Measurements from ENCODE around the gene NCAPG2. TPM values are rescaled to one million over a fixed set of nuclear protein-coding genes. Genes with fewer than 3 reads are reported as not detected.

NCAPG2 gene
- total RNA-seq, 4 donors from 2014 or later = 4.6 to 6.4 (median 5.6) TPM

DNA sequence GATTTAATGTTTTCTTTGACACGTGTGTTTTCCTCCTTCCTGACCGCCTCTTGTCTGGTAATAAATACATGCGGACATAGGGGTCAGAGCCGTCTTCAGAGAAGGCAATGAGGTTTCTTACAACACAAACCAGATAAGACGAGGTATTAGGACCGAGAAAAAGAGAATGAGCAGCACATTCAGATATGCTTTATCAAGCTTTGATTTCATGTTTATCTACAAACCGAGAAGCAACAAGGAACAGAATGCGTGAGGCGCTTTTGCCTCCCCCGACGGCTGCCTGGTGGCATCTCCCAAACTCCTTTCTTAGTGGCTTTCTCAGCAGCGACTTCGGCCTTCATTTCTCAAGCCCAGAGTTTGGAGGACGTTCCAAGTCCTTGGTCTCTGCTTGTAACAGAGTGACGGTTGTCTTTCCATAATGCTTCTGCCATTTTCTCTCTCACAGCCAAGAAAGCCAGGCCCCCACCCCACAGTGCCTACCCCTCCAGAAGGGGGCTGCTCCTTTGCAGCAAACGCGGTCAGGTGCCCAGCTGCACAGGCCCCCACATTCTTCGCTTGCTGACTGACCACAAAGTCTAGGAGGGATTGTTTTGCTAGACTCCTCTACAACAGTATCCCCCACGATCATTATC lies 32.6 kb upstream of the NCAPG2 start:
- ATAC-seq = no peak
- Histone ChIP-seq H3K9me3 (no peaks in the 10 kb centered on the region), H3K4me1 (peaks cover 0 to 37% (median 4%) of the 10 kb centered on the region in 3 donors), H3K27me3 (no peaks in the 10 kb centered on the region), H3K36me3 (peaks cover 0 to 100% of the 10 kb centered on the region in 2 donors), H3K4me3 (no peak overlapping the region), H3K27ac (peak overlapping the region in 1 of 4 donors; percentile 11)
- WGBS, 2 donors (ENCODE audit: low coverage in 1 of 2) = 80 to 88% methylated on average over 13 to 19 of the region's 19 CpGs
- TF ChIP-seq POLR2A (IDR thresholded peaks at IDR 0.05) (no peak), POLR2AphosphoS5 (IDR thresholded peaks at IDR 0.05) (no peak)
- TF ChIP-seq, protein P1, sequence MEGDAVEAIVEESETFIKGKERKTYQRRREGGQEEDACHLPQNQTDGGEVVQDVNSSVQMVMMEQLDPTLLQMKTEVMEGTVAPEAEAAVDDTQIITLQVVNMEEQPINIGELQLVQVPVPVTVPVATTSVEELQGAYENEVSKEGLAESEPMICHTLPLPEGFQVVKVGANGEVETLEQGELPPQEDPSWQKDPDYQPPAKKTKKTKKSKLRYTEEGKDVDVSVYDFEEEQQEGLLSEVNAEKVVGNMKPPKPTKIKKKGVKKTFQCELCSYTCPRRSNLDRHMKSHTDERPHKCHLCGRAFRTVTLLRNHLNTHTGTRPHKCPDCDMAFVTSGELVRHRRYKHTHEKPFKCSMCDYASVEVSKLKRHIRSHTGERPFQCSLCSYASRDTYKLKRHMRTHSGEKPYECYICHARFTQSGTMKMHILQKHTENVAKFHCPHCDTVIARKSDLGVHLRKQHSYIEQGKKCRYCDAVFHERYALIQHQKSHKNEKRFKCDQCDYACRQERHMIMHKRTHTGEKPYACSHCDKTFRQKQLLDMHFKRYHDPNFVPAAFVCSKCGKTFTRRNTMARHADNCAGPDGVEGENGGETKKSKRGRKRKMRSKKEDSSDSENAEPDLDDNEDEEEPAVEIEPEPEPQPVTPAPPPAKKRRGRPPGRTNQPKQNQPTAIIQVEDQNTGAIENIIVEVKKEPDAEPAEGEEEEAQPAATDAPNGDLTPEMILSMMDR (IDR thresholded peaks at IDR 0.05) = no peak

DNA sequence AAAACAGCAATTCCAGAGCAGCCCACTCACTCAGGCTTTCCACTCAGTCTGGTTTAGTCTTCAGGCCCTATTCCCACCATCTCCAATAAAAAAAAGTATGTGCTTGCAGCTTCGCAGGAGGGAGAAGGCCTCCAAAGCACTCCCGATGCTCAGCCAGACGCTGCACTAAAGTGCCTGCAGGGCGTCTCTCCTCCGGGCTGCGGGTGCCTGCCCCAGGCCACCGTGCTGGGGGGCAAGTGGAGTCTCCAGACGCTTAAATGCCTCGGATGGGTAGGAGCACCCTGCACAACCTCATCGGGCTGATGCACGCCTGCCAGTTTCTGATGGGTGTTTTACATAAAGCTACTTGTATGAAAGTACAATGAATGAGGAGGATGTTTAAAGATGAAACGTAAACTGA lies 31.3 kb upstream of the NCAPG2 start:
- TF ChIP-seq, protein P1 (IDR thresholded peaks at IDR 0.05) = no peak
- no peak for TF ChIP-seq POLR2AphosphoS5 (IDR thresholded peaks at IDR 0.05)
- no peak for TF ChIP-seq POLR2A (IDR thresholded peaks at IDR 0.05)
- no peak for TF ChIP-seq EP300 (IDR thresholded peaks at IDR 0.05)
- H3K9me3 ChIP-seq = no peaks in the 10 kb centered on the region
- no peak for ATAC-seq
- H3K27me3 ChIP-seq = no peaks in the 10 kb centered on the region
- H3K27ac ChIP-seq = peak overlapping the region in 1 of 4 donors; percentile 15
- H3K36me3 ChIP-seq = peaks cover 0 to 100% of the 10 kb centered on the region in 2 donors
- 57 to 79% methylated on average over 2 to 3 of the region's 12 CpGs for WGBS, 2 donors (ENCODE audit: low coverage in 1 of 2)
- peaks cover 0 to 28% (median 0%) of the 10 kb centered on the region in 3 donors for H3K4me1 ChIP-seq
- H3K4me3 ChIP-seq = no peak overlapping the region

DNA sequence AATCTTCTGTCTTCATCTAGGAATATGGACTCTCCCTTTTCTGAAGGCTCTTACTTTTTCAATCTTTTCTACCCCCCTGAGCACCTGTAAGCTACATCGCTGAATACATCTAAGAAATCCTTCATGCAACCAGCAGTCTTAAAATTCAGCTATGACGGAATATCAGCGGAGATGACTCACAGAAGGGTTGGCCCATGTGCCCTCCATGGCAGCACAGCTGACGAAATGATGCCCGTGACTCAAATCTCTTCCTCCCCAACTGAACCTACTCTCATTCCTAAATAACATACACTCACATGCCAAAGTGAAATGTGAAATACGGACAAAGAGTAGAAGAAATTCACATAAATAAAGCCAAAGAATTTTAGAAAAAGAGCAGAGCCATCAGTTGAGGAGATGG lies 30.3 kb upstream of the NCAPG2 start:
- Histone ChIP-seq H3K36me3 (peaks cover 0 to 99% of the 10 kb centered on the region in 2 donors), H3K4me1 (peaks cover 0 to 19% (median 0%) of the 10 kb centered on the region in 3 donors), H3K27me3 (no peaks in the 10 kb centered on the region), H3K9me3 (no peaks in the 10 kb centered on the region), H3K4me3 (no peak overlapping the region), H3K27ac (peak overlapping the region in 1 of 4 donors; percentile 29)
- peak; percentile 46 for TF ChIP-seq POLR2AphosphoS5 (IDR thresholded peaks at IDR 0.05)
- TF ChIP-seq, protein P1 (IDR thresholded peaks at IDR 0.05) = no peak
- TF ChIP-seq EP300 (IDR thresholded peaks at IDR 0.05) = no peak
- TF ChIP-seq POLR2A (IDR thresholded peaks at IDR 0.05) = no peak
- no peak for ATAC-seq
- 85 to 93% methylated on average over 4 to 6 of the region's 6 CpGs for WGBS, 2 donors (ENCODE audit: low coverage in 1 of 2)

DNA sequence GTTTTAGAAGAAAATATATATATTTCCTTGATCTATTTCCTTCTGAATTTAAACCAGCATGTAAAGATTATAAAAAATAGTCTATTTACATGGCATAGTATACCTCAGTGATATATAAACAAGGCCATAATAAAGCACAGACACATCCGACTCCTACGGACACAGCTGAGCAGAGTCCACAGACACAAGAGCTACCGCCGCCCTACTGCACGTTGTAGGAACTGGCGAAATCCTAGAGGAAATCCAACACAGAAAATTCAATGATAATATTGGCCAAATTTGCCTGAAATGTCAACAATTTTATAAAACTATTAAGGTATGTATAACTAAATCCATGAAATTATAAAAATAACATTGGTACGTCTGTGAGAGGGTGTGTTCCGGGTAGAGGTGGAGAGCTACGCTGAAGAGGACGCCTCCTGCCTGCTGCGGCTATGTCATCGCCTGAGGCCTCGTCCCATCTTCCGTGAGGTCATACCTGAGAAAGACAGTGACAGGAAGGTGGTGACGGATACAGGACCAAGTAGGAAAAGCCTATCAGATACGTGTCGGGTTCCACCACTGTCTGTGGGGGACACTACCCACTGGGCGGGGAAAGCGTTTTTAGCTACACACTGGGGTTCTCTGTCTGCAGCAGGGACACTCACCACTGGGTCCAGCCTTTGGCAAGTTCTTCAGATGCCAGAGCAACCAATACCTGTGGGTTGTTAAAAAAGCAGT lies 29.3 kb upstream of the NCAPG2 start:
- Histone ChIP-seq H3K27ac (peak overlapping the region in 1 of 4 donors; percentile 67), H3K9me3 (no peaks in the 10 kb centered on the region), H3K4me1 (peaks cover 0 to 12% (median 0%) of the 10 kb centered on the region in 3 donors), H3K4me3 (no peak overlapping the region), H3K36me3 (peaks cover 0 to 93% of the 10 kb centered on the region in 2 donors), H3K27me3 (no peaks in the 10 kb centered on the region)
- no peak for ATAC-seq
- TF ChIP-seq EP300 (IDR thresholded peaks at IDR 0.05) = no peak
- no peak for TF ChIP-seq POLR2AphosphoS5 (IDR thresholded peaks at IDR 0.05)
- no peak for TF ChIP-seq POLR2A (IDR thresholded peaks at IDR 0.05)
- TF ChIP-seq, protein P1 (IDR thresholded peaks at IDR 0.05) = no peak
- 78 to 92% methylated on average over 8 to 14 of the region's 19 CpGs for WGBS, 2 donors (ENCODE audit: low coverage in 1 of 2)

DNA sequence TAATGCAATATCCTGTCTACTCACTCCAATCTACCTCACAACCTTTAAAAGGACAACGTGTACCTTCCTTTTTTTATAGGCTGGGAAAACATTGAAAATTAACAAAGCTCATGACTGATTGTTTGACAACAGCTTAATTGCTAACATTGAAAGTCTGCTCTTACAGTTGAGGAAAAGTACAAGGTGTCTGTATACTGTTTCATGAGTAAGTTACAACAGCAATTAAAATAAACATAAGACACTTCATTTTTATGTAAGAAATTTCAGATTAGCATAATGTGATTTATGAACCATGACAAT lies 28.6 kb upstream of the NCAPG2 start:
- peaks cover 0 to 85% of the 10 kb centered on the region in 2 donors for H3K36me3 ChIP-seq
- no peaks in the 10 kb centered on the region for H3K27me3 ChIP-seq
- peak overlapping the region in 3 of 4 donors; percentile 29 to 67 (median 56) for H3K27ac ChIP-seq
- no peak for ATAC-seq
- TF ChIP-seq POLR2AphosphoS5 (IDR thresholded peaks at IDR 0.05) = peak; percentile 50
- TF ChIP-seq, protein P1 (IDR thresholded peaks at IDR 0.05) = no peak
- H3K4me1 ChIP-seq = peaks cover 0 to 12% (median 0%) of the 10 kb centered on the region in 3 donors
- H3K4me3 ChIP-seq = no peak overlapping the region
- 60 to 67% methylated on average over 1 of the region's 1 CpG for WGBS, 2 donors (ENCODE audit: low coverage in 1 of 2)
- H3K9me3 ChIP-seq = no peaks in the 10 kb centered on the region

Measured in gastroesophageal sphincter (tissue), 4 donors.